Sciatic nerve (tissue), 2 donors: ENCODE measurements around the gene C1orf21. TPM values are rescaled to one million over a fixed set of nuclear protein-coding genes. Genes with fewer than 3 reads are reported as not detected.
"Not testable (repeated sequence)": the region's sequence is repeated elsewhere in the genome, so short reads cannot be mapped to it uniquely, and the experiment has no call there.

Source experiments
- ATAC-seq: fragments of 200-7000 bp; cut with Tn5 transposase; one replicate; pipeline ENCODE4 v1.9.1; 2020; ENCODE audit warnings: mild to moderate bottlenecking, moderate library complexity
- DNase-seq: peaks from one replicate; pipeline ENCODE4 v3.0.0-alpha.2; 2020; ENCODE audit warnings: low spot score
- intact Hi-C: fragments of 100-400 bp; cut with DNase I; formaldehyde crosslinking; loops from one replicate; pipeline ENCODE4 v1.14.2; 2022
- total RNA-seq: library from RNA; stranded (reverse); fragmentation: NEBNext Ultra II Directional; extraction: Animal tissue kit (Norgen Biotek cat#: 25700); gene quantifications from one replicate; pipeline ENCODE4 v1.2.1, GENCODE V29; 2021
- donor health status: DM: no; HTN: no; CAD: no.
- donor health status: DM: no; HTN: no; CAD: no.

Gene C1orf21
- total RNA-seq, 1 donor from 2014 or later: 81.0 TPM

GRCh38 chr1:184604152-184604900 is 217.5 kb downstream of the C1orf21 start:
- intact Hi-C loops: no loop called here
- DNase-seq (no peak), ATAC-seq (no peak)

GRCh38 chr1:184605941-184606340 is 219.1 kb downstream of the C1orf21 start:
- intact Hi-C loops: no loop called here
- ATAC-seq (no peak), DNase-seq (no peak)

GRCh38 chr1:184606786-184607185 is 220.0 kb downstream of the C1orf21 start:
- ATAC-seq (peak; percentile 54), DNase-seq (no peak)
- intact Hi-C loops: no loop called here

GRCh38 chr1:184608581-184608980 is 221.8 kb downstream of the C1orf21 start:
- DNase-seq (no peak), ATAC-seq (no peak)
- intact Hi-C loops: no loop called here

- no peak for DNase-seq
Observed at GRCh38 chr1:184608990-184609389, 222.2 kb downstream of the C1orf21 start.

GRCh38 chr1:184610876-184611595 is 224.2 kb downstream of the C1orf21 start:
- DNase-seq: no peak
- ATAC-seq: peak; percentile 84
- intact Hi-C loops: no loop called here

More at GRCh38 chr1:184608990-184609389, 222.2 kb downstream of the C1orf21 start:
- ATAC-seq: no peak
- intact Hi-C loops: no loop called here

- ATAC-seq, DNase-seq, intact Hi-C loops: not testable (repeated sequence)
Observed at GRCh38 chr1:184612229-184612628, 225.4 kb downstream of the C1orf21 start.

GRCh38 chr1:184614667-184615066 is 227.8 kb downstream of the C1orf21 start:
- intact Hi-C loops: no loop called here
- DNase-seq (no peak), ATAC-seq (no peak)

- DNase-seq (no peak), ATAC-seq (peak; percentile 33)
- intact Hi-C loops: no loop called here
Observed at GRCh38 chr1:184615301-184615700, 228.5 kb downstream of the C1orf21 start.

- ATAC-seq (no peak), DNase-seq (no peak)
- intact Hi-C loops: no loop called here
Observed at GRCh38 chr1:184616504-184616903, 229.7 kb downstream of the C1orf21 start.

GRCh38 chr1:184617433-184618029 is 230.7 kb downstream of the C1orf21 start:
- DNase-seq (no peak), ATAC-seq (no peak)
- intact Hi-C loops: no loop called here

GRCh38 chr1:184618851-184619250 is 232.0 kb downstream of the C1orf21 start:
- no peak for DNase-seq
- no peak for ATAC-seq
- intact Hi-C loops: no loop called here

- intact Hi-C loops: no loop called here
- ATAC-seq (no peak), DNase-seq (no peak)
Observed at GRCh38 chr1:184620469-184620868, 233.6 kb downstream of the C1orf21 start.

GRCh38 chr1:184621260-184621659 is 234.4 kb downstream of the C1orf21 start:
- intact Hi-C loops: no loop called here
- ATAC-seq (peak; percentile 85), DNase-seq (no peak)

GRCh38 chr1:184622136-184622823 is 235.5 kb downstream of the C1orf21 start:
- intact Hi-C loops: no loop called here
- ATAC-seq (peak; percentile 91), DNase-seq (peak; percentile 84)

- intact Hi-C loops: no loop called here
- ATAC-seq (no peak), DNase-seq (no peak)
Observed at GRCh38 chr1:184623404-184623803, 236.6 kb downstream of the C1orf21 start.

- DNase-seq (no peak), ATAC-seq (no peak)
- intact Hi-C loops: no loop called here
Observed at GRCh38 chr1:184624051-184624450, 237.2 kb downstream of the C1orf21 start.

GRCh38 chr1:184624626-184625025 is 237.8 kb downstream of the C1orf21 start:
- intact Hi-C loops: no loop called here
- ATAC-seq: no peak
- no peak for DNase-seq

GRCh38 chr1:184625271-184625670 is 238.4 kb downstream of the C1orf21 start:
- intact Hi-C loops: no loop called here
- ATAC-seq: no peak
- DNase-seq: no peak
